Mucosa of descending colon (tissue), 3 donors: ENCODE data around the gene DAAM2. TPM values are rescaled to one million over a fixed set of nuclear protein-coding genes. Genes with fewer than 3 reads are reported as not detected.

Source experiments
- ATAC-seq: fragments of 200-7000 bp; cut with Tn5 transposase; one replicate; pipeline ENCODE4 v1.9.1; 2020; ENCODE audit warnings: mild to moderate bottlenecking, moderate library complexity
- DNase-seq, 3 donors: peaks; one replicate each; pipeline ENCODE4 v3.0.0-alpha.2; 2020
- H3K36me3 ChIP-seq: fragments of 200-600 bp; one replicate; pipeline ENCODE4 v1.8.0; 2021; ENCODE audit warnings: low read depth, mild to moderate bottlenecking
- H3K4me1 ChIP-seq: fragments of 200-600 bp; one replicate; pipeline ENCODE4 v1.8.0; 2021; ENCODE audit warnings: low read depth, mild to moderate bottlenecking
- H3K4me3 ChIP-seq: fragments of 200-600 bp; one replicate; pipeline ENCODE4 v1.8.0; 2021; ENCODE audit warnings: mild to moderate bottlenecking
- H3K9me3 ChIP-seq: fragments of 200-600 bp; one replicate; pipeline ENCODE4 v1.8.0; 2021; ENCODE audit warnings: mild to moderate bottlenecking
- intact Hi-C, 2 donors: fragments of 100-400 bp; cut with DNase I in 1 of 2; cut with micrococcal nuclease in 1 of 2; formaldehyde crosslinking; loops; one replicate each; pipeline versions ENCODE4 v1.11.0 to v1.11.1; 2022; cut with DNase I, micrococcal nuclease
- total RNA-seq, 3 donors: library from RNA; stranded (reverse); fragmentation: NEBNext Ultra II Directional in 2 of 3; extraction: Animal tissue kit (Norgen Biotek cat#: 25700) in 2 of 3; gene quantifications; one replicate each; pipeline versions ENCODE4 v1.2.1 to v1.2.4, GENCODE V29; 2021 to 2023
- TF ChIP-seq, protein P1 (sequence below): fragments of 200-600 bp; IDR thresholded peaks from one replicate; pipeline ENCODE4 v1.8.0; 2022; ENCODE audit warnings: antibody characterized with exemption, mild to moderate bottlenecking
- donor health status: DM: no; HTN: no; CAD: no; lungs with moderate emphysema.
- donor health status: DM: no; HTN: no; CAD: no.
- donor health status: DM: no; HTN: yes; CAD: no.

DAAM2 gene
- total RNA-seq, 3 donors from 2014 or later, result 6.1 to 27.8 (median 9.1) TPM

DNA sequence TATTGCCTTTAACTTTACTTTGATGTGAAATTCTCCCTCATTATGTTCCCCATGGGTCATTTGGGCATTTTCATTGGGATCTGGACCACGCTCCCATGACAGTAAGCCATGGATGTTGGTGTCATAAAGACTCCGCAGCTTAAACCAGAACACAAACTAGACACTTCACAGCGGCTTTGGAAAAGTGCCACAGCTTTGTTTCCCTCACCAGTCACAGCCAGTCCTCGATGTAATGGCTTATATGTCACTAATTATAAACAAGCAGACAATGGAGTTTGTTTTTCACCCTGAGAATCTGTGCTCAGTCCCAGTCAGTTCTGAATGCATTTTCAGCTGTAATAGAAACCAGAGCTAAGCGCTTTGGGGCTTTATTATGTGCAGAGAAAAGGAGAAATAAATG, 23.2 kb upstream of the DAAM2 start:
- H3K4me1 ChIP-seq, result no peaks in the 10 kb centered on the region
- no peak for DNase-seq
- intact Hi-C loops, result no loop called here
- no peak overlapping the region for H3K4me3 ChIP-seq
- H3K9me3 ChIP-seq, result no peaks in the 10 kb centered on the region
- TF ChIP-seq, protein P1, sequence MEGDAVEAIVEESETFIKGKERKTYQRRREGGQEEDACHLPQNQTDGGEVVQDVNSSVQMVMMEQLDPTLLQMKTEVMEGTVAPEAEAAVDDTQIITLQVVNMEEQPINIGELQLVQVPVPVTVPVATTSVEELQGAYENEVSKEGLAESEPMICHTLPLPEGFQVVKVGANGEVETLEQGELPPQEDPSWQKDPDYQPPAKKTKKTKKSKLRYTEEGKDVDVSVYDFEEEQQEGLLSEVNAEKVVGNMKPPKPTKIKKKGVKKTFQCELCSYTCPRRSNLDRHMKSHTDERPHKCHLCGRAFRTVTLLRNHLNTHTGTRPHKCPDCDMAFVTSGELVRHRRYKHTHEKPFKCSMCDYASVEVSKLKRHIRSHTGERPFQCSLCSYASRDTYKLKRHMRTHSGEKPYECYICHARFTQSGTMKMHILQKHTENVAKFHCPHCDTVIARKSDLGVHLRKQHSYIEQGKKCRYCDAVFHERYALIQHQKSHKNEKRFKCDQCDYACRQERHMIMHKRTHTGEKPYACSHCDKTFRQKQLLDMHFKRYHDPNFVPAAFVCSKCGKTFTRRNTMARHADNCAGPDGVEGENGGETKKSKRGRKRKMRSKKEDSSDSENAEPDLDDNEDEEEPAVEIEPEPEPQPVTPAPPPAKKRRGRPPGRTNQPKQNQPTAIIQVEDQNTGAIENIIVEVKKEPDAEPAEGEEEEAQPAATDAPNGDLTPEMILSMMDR, result no peak
- H3K36me3 ChIP-seq, result no peaks in the 10 kb centered on the region
- ATAC-seq, result no peak

DNA sequence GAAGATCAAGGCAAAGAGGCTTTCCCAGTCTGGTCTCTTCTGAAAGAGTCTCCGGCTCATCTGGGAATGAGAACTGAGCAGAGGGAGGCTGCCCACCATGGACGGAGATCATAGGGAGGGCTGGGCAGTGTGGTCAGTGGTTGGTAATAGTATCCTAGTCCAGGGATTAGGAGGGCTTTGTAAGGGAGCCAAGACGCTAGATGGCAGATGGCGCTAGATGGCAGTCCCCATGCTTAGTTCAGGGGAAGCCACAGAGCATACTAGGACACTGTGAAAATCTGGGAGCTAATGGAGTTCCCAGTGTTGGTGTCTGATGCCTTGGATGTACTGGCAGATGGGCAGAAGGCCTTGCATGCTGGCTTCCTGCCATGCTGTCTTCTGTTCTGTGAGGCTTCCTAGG, 21.7 kb upstream of the DAAM2 start:
- Histone ChIP-seq H3K9me3 (no peaks in the 10 kb centered on the region), H3K4me3 (no peak overlapping the region), H3K4me1 (no peaks in the 10 kb centered on the region), H3K36me3 (no peaks in the 10 kb centered on the region)
- intact Hi-C loops, result no loop called here
- TF ChIP-seq, protein P1, result no peak
- DNase-seq (no peak), ATAC-seq (no peak)

DNA sequence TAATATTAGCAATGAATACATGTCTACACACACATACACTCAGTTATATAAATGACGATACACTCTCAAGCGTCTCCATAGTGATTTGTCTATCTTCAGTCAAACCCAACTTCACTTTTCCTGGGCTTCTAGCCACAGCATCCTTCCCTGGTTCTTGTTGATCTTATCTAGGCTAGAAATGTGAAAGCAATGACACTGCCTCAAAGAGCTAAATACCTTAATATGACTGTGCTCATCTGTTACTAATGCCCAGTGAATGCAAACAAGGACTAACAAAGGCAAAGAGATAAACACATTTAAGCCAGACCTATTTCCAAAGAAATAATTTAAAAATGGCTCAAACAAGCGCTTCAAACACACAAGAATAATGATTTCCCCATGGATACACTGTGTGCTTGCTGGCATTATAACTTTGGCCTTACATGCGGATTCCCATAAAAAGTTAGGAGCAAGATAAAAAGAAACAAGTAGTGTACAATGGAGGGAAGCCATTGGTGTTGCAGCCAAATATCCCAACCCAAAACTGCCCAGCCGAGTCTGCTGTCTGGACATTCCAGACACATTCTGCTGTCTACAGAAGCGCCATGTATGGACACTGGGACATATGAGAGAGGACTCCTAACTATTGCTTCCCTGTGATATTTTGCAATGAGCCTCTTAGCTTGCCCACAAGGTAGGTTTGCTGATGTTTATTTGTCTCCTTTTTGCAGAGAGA, 19.5 kb upstream of the DAAM2 start:
- Histone ChIP-seq H3K4me3 (no peak overlapping the region), H3K4me1 (no peaks in the 10 kb centered on the region), H3K9me3 (no peaks in the 10 kb centered on the region), H3K36me3 (no peaks in the 10 kb centered on the region)
- TF ChIP-seq, protein P1, result no peak
- no peak for ATAC-seq
- intact Hi-C loops, result no loop called here
- DNase-seq, result no peak

DNA sequence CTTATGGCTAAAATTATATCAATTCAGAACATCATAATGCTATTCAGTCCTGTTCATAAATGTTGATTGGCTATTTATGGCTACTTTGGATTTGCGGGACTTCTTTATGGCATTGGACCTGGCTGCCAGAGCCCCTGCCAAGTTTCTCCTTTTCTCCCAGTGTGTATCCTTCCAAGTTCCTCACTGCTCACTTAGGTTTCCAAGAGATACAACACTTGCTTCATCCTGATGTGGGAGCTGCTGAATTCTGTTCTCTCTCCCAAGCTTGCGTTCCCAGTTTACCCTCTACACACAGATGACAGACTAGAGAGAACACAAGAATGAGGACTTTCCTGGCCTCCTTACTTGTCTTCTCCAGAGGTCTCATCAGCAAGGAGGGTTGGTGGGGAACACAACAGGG, 18.4 kb upstream of the DAAM2 start:
- Histone ChIP-seq H3K4me1 (no peaks in the 10 kb centered on the region), H3K4me3 (no peak overlapping the region), H3K9me3 (no peaks in the 10 kb centered on the region), H3K36me3 (no peaks in the 10 kb centered on the region)
- TF ChIP-seq, protein P1, result no peak
- intact Hi-C loops, result no loop called here
- ATAC-seq, result no peak
- no peak for DNase-seq

DNA sequence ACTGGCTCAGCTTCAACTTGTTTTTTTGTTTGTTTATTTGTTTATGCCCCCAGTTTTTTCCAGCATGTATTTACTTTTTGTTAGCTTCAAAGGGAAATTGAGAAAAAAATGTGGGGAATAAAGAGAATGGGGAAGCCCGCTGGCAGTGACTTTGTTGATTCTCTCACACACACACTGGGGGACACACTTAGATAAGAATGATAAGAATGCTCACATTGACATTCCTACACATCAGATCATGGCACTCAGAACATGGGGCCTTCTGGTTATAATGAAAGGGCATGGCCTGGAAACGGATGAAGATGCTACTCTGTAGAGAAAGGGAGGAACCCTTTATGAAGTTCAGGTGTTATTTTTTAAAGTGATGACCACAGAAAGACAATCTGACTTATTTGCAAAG, 15.6 kb upstream of the DAAM2 start:
- ATAC-seq, result no peak
- no peak overlapping the region for H3K4me3 ChIP-seq
- no peaks in the 10 kb centered on the region for H3K36me3 ChIP-seq
- DNase-seq, result no peak
- no peaks in the 10 kb centered on the region for H3K9me3 ChIP-seq
- intact Hi-C loops, result no loop called here
- TF ChIP-seq, protein P1, result no peak
- H3K4me1 ChIP-seq, result no peaks in the 10 kb centered on the region

DNA sequence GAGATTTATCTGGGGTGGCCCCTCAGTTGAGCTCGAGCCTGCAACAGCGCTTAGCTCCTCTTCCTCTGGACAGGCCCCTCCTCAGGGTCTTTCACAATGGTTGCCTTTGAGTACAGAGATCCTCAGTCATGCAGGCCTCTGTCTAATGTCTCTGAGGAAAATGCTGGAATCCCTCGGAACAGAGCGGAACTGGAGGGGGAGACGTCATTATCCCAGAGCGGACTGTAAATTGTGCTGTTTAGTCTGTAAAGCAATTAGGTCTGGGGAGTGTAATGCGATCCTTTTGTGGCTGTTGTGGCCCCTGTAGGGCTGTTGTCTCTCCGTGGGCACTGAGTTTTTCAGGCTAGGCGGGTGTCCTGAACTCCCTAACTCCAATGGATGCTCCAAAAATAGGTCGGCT, 15.0 kb upstream of the DAAM2 start:
- Histone ChIP-seq H3K4me3 (no peak overlapping the region), H3K4me1 (no peaks in the 10 kb centered on the region), H3K36me3 (no peaks in the 10 kb centered on the region), H3K9me3 (no peaks in the 10 kb centered on the region)
- TF ChIP-seq, protein P1, result no peak
- intact Hi-C loops, result no loop called here
- ATAC-seq, result no peak
- no peak for DNase-seq
